IPS-15b (cell line): Measurements from ENCODE around the gene ITPR2.
"Not testable (repeated sequence)": the region's sequence is repeated elsewhere in the genome, so short reads cannot be mapped to it uniquely, and the experiment has no call there.

ENCODE experiments used
- H3K27me3 ChIP-seq: one replicate; pipeline ENCODE4 v1.6.1; 2013; ENCODE audit warnings: low read length; ENCODE audit not compliant: control insufficient read depth, insufficient read depth
- H3K36me3 ChIP-seq: one replicate; pipeline ENCODE4 v1.6.1; 2013; ENCODE audit warnings: low read length; ENCODE audit not compliant: control insufficient read depth, insufficient read depth
- H3K4me1 ChIP-seq: one replicate; pipeline ENCODE4 v1.6.1; 2013; ENCODE audit warnings: mild to moderate bottlenecking, low read length; ENCODE audit not compliant: control insufficient read depth, insufficient read depth
- H3K4me3 ChIP-seq: one replicate; pipeline ENCODE4 v1.5.1; 2013; ENCODE audit warnings: low read depth, low read length
- H3K9ac ChIP-seq: one replicate; pipeline ENCODE4 v1.6.1; 2013; ENCODE audit warnings: low read depth, mild to moderate bottlenecking, low read length
- H3K9me3 ChIP-seq: one replicate; pipeline ENCODE4 v1.6.1; 2013; ENCODE audit warnings: mild to moderate bottlenecking, low read length; ENCODE audit not compliant: control insufficient read depth, insufficient read depth

The ITPR2 gene

GRCh38 chr12:26778173-26778775, 54.7 kb downstream of the ITPR2 start:
- not testable (repeated sequence) for H3K27me3 ChIP-seq

GRCh38 chr12:26777236-26777635, 55.8 kb downstream of the ITPR2 start:
- no peaks in the 10 kb centered on the region for H3K4me1 ChIP-seq
- no peak overlapping the region for H3K4me3 ChIP-seq
- no peaks in the 10 kb centered on the region for H3K9me3 ChIP-seq

More at GRCh38 chr12:26778173-26778775, 54.7 kb downstream of the ITPR2 start:
- not testable (repeated sequence) for H3K4me1 ChIP-seq, H3K36me3 ChIP-seq, H3K9me3 ChIP-seq, H3K9ac ChIP-seq, H3K4me3 ChIP-seq

GRCh38 chr12:26775991-26776390, 57.0 kb downstream of the ITPR2 start:
- not testable (repeated sequence) for H3K36me3 ChIP-seq, H3K4me3 ChIP-seq, H3K4me1 ChIP-seq, H3K9ac ChIP-seq, H3K27me3 ChIP-seq, H3K9me3 ChIP-seq

More at GRCh38 chr12:26777236-26777635, 55.8 kb downstream of the ITPR2 start:
- no peaks in the 10 kb centered on the region for H3K27me3 ChIP-seq
- H3K9ac ChIP-seq = no peak overlapping the region
- H3K36me3 ChIP-seq = no peaks in the 10 kb centered on the region

GRCh38 chr12:26773313-26774104, 59.5 kb downstream of the ITPR2 start:
- Histone ChIP-seq H3K4me1 (no peaks in the 10 kb centered on the region), H3K4me3 (no peak overlapping the region), H3K9me3 (no peaks in the 10 kb centered on the region), H3K9ac (no peak overlapping the region), H3K27me3 (no peaks in the 10 kb centered on the region), H3K36me3 (no peaks in the 10 kb centered on the region)

GRCh38 chr12:26771861-26772260, 61.1 kb downstream of the ITPR2 start:
- no peaks in the 10 kb centered on the region for H3K27me3 ChIP-seq
- no peak overlapping the region for H3K4me3 ChIP-seq
- no peaks in the 10 kb centered on the region for H3K36me3 ChIP-seq
- H3K4me1 ChIP-seq = no peaks in the 10 kb centered on the region
- H3K9me3 ChIP-seq = no peaks in the 10 kb centered on the region
- H3K9ac ChIP-seq = no peak overlapping the region

GRCh38 chr12:26770239-26771070, 62.5 kb downstream of the ITPR2 start:
- H3K4me1 ChIP-seq = no peaks in the 10 kb centered on the region
- no peak overlapping the region for H3K4me3 ChIP-seq
- no peaks in the 10 kb centered on the region for H3K27me3 ChIP-seq
- H3K36me3 ChIP-seq = no peaks in the 10 kb centered on the region
- H3K9ac ChIP-seq = no peak overlapping the region
- H3K9me3 ChIP-seq = no peaks in the 10 kb centered on the region

GRCh38 chr12:26769611-26770010, 63.4 kb downstream of the ITPR2 start:
- H3K4me3 ChIP-seq = no peak overlapping the region
- H3K27me3 ChIP-seq = no peaks in the 10 kb centered on the region
- H3K9me3 ChIP-seq = no peaks in the 10 kb centered on the region
- H3K9ac ChIP-seq = no peak overlapping the region
- no peaks in the 10 kb centered on the region for H3K36me3 ChIP-seq
- H3K4me1 ChIP-seq = no peaks in the 10 kb centered on the region

GRCh38 chr12:26768611-26769603, 64.1 kb downstream of the ITPR2 start:
- no peaks in the 10 kb centered on the region for H3K36me3 ChIP-seq
- H3K4me3 ChIP-seq = no peak overlapping the region
- H3K4me1 ChIP-seq = no peaks in the 10 kb centered on the region
- H3K9me3 ChIP-seq = no peaks in the 10 kb centered on the region
- H3K27me3 ChIP-seq = no peaks in the 10 kb centered on the region
- no peak overlapping the region for H3K9ac ChIP-seq

GRCh38 chr12:26767865-26768264, 65.1 kb downstream of the ITPR2 start:
- no peak overlapping the region for H3K4me3 ChIP-seq
- no peak overlapping the region for H3K9ac ChIP-seq
- no peaks in the 10 kb centered on the region for H3K4me1 ChIP-seq
- no peaks in the 10 kb centered on the region for H3K36me3 ChIP-seq
- no peaks in the 10 kb centered on the region for H3K27me3 ChIP-seq
- no peaks in the 10 kb centered on the region for H3K9me3 ChIP-seq

- H3K9ac ChIP-seq = no peak overlapping the region
- no peaks in the 10 kb centered on the region for H3K36me3 ChIP-seq
- no peaks in the 10 kb centered on the region for H3K9me3 ChIP-seq
- no peak overlapping the region for H3K4me3 ChIP-seq
- no peaks in the 10 kb centered on the region for H3K27me3 ChIP-seq
- H3K4me1 ChIP-seq = no peaks in the 10 kb centered on the region
Observed at GRCh38 chr12:26767116-26767515, 65.9 kb downstream of the ITPR2 start.

GRCh38 chr12:26762186-26762585, 70.8 kb downstream of the ITPR2 start:
- H3K4me3 ChIP-seq = no peak overlapping the region
- no peaks in the 10 kb centered on the region for H3K36me3 ChIP-seq
- H3K9ac ChIP-seq = no peak overlapping the region
- H3K27me3 ChIP-seq = no peaks in the 10 kb centered on the region
- no peaks in the 10 kb centered on the region for H3K9me3 ChIP-seq
- no peaks in the 10 kb centered on the region for H3K4me1 ChIP-seq
